Ovary (tissue), 9 donors: ENCODE data around the gene RPL5. TPM values are rescaled to one million over a fixed set of nuclear protein-coding genes. Genes with fewer than 3 reads are reported as not detected.

ENCODE experiments used
- DNase-seq, 5 donors: peaks; one replicate each; pipeline ENCODE4 v3.0.0-alpha.2; 2019 to 2020
- H3K27ac ChIP-seq, 2 donors: fragments of 200-600 bp; one replicate each; pipeline versions ENCODE4 v1.5.1 to v1.8.0; 2019 to 2022
- H3K27me3 ChIP-seq: fragments of 200-600 bp; one replicate; pipeline ENCODE4 v1.8.0; 2022
- H3K36me3 ChIP-seq: fragments of 200-600 bp; sonication (generic); one replicate; pipeline ENCODE4 v1.5.1; 2019
- H3K4me1 ChIP-seq: one replicate; pipeline ENCODE4 v1.8.1; 2013; ENCODE audit warnings: mild to moderate bottlenecking, moderate library complexity; ENCODE audit not compliant: insufficient read depth
- H3K4me3 ChIP-seq: fragments of 200-600 bp; sonication (generic); one replicate; pipeline ENCODE4 v1.5.1; 2017
- H3K9me3 ChIP-seq, 2 donors: fragments of 200-600 bp in 1 of 2; sonication (generic) in 1 of 2; one replicate each; pipeline versions ENCODE4 v1.5.1 to v1.8.1; 2013 to 2019; ENCODE audit warnings: mild to moderate bottlenecking in 1 of 2, moderate library complexity in 1 of 2
- CTCF ChIP-seq, 3 donors: fragments of 450-650 bp in 2 of 3; fragments of 200-600 bp in 1 of 3; IDR thresholded peaks; one replicate each; pipeline versions ENCODE4 v1.5.1 to v1.8.0; 2016 to 2022; ENCODE audit warnings: antibody characterized with exemption in 3 of 3, mild to moderate bottlenecking in 1 of 3
- EP300 ChIP-seq: sonication (generic); formaldehyde crosslinking; IDR thresholded peaks from one replicate; pipeline ENCODE4 v1.6.1; 2017; ENCODE audit warnings: antibody characterized with exemption
- POLR2A ChIP-seq: fragments of 450-650 bp; IDR thresholded peaks from one replicate; pipeline ENCODE4 v1.6.1; 2017; ENCODE audit warnings: antibody characterized with exemption, mild to moderate bottlenecking, moderate library complexity
- WGBS, 3 donors: extraction: QIAGEN DNeasy Blood & Tissue Kit in 1 of 3; methylation state at CpG; one replicate each; pipeline versions ENCODE4 v1.1.5 to v1.1.7; 2013 to 2017; 5-methylcytosine and 5-hydroxymethylcytosine counted together
- intact Hi-C, 4 donors: fragments of 100-400 bp; cut with DNase I; formaldehyde crosslinking; loops; one replicate each; pipeline versions ENCODE4 v1.11.0 to v1.15.1; 2022 to 2023
- polyA plus RNA-seq, 2 donors: library from polyadenylated mRNA; stranded (reverse); fragments of 200-250 nt in 1 of 2; fragments of 350-450 nt in 1 of 2; fragmentation: Illumina TruSeq in 1 of 2; extraction: RNeasy Lipid Tissue Mini Kit (QIAGEN cat#74804) in 1 of 2; gene quantifications; one replicate each; pipeline ENCODE4 v1.2.3, GENCODE V29; 2013 to 2014
- total RNA-seq, 7 donors: library from RNA; depleted of rRNA in 2 of 7; stranded (reverse); fragments of >200 nt in 2 of 7; fragmentation: NEBNext Ultra II Directional in 3 of 7; extraction: Animal tissue kit (Norgen Biotek cat#: 25700) in 3 of 7; gene quantifications; one replicate each; pipeline versions ENCODE4 v1.1.0 to v1.2.4, GENCODE V29; 2016 to 2023
- donor health status: DM: no; HTN: no; CAD: no; lungs with moderate emphysema.
- donor health status: DM: no; HTN: no; CAD: no.
- donor health status: Bipolar disorder and iron deficiency.
- donor health status: DM: yes; HTN: yes; CAD: no.
- donor health status: DM: no; HTN: no; CAD: no.
- donor health status: DM: yes; HTN: yes; CAD: no.

Gene RPL5
- total and polyA plus RNA-seq, 9 donors, result 1,987 to 4,964 (median 3,329) TPM

GRCh38 chr1:92817137-92817697 lies 14.6 kb upstream of the RPL5 start:
- intact Hi-C loops, result loop anchor here in 1 of 4 donors (10.0 kb wide), 1 partner anchor 62 kb away; no protein-coding TSS in a partner anchor
- H3K36me3 ChIP-seq, result no peaks in the 10 kb centered on the region
- H3K4me1 ChIP-seq, result no peaks in the 10 kb centered on the region
- H3K27me3 ChIP-seq, result no peaks in the 10 kb centered on the region
- H3K9me3 ChIP-seq, result no peaks in the 10 kb centered on the region
- no peak overlapping the region for H3K27ac ChIP-seq
- no peak for DNase-seq
- H3K4me3 ChIP-seq, result no peak overlapping the region
- TF ChIP-seq EP300, result no peak
- no peak for TF ChIP-seq POLR2A
- no peak for TF ChIP-seq CTCF (IDR thresholded peaks at IDR 0.05)
- WGBS, 3 donors, result 62 to 85% (median 65%) methylated on average over 1 of the region's 1 CpG

GRCh38 chr1:92817986-92818764 lies 13.7 kb upstream of the RPL5 start:
- TF ChIP-seq CTCF (IDR thresholded peaks at IDR 0.05), result peak in 2 of 3 donors; percentile 24 to 26
- TF ChIP-seq EP300, result no peak
- TF ChIP-seq POLR2A, result no peak
- H3K9me3 ChIP-seq, result no peaks in the 10 kb centered on the region
- no peak for DNase-seq
- H3K36me3 ChIP-seq, result no peaks in the 10 kb centered on the region
- H3K27me3 ChIP-seq, result no peaks in the 10 kb centered on the region
- no peaks in the 10 kb centered on the region for H3K4me1 ChIP-seq
- H3K27ac ChIP-seq, result no peak overlapping the region
- intact Hi-C loops, result loop anchor here in 1 of 4 donors (10.0 kb wide), 1 partner anchor 63 kb away; no protein-coding TSS in a partner anchor
- 91 to 96% (median 91%) methylated on average over 3 of the region's 3 CpGs for WGBS, 3 donors
- H3K4me3 ChIP-seq, result no peak overlapping the region

GRCh38 chr1:92820024-92820423 lies 11.8 kb upstream of the RPL5 start:
- no peaks in the 10 kb centered on the region for H3K36me3 ChIP-seq
- WGBS, 3 donors, result 50 to 57% (median 56%) methylated on average over 3 of the region's 3 CpGs
- no peak for DNase-seq
- H3K27me3 ChIP-seq, result no peaks in the 10 kb centered on the region
- no peak overlapping the region for H3K27ac ChIP-seq
- TF ChIP-seq POLR2A (no peak), EP300 (no peak), CTCF (IDR thresholded peaks at IDR 0.05) (no peak)
- intact Hi-C loops, result no loop called here
- H3K4me1 ChIP-seq, result no peaks in the 10 kb centered on the region
- H3K4me3 ChIP-seq, result no peak overlapping the region
- no peaks in the 10 kb centered on the region for H3K9me3 ChIP-seq

GRCh38 chr1:92820551-92820950 lies 11.3 kb upstream of the RPL5 start:
- no peak for TF ChIP-seq EP300
- no peak for TF ChIP-seq POLR2A
- TF ChIP-seq CTCF (IDR thresholded peaks at IDR 0.05), result no peak
- Histone ChIP-seq H3K4me1 (no peaks in the 10 kb centered on the region), H3K27me3 (no peaks in the 10 kb centered on the region), H3K9me3 (no peaks in the 10 kb centered on the region), H3K36me3 (no peaks in the 10 kb centered on the region), H3K4me3 (no peak overlapping the region), H3K27ac (no peak overlapping the region)
- 90 to 95% (median 93%) methylated on average over 3 of the region's 3 CpGs for WGBS, 3 donors
- DNase-seq, result no peak
- intact Hi-C loops, result no loop called here
